Activated CD4-positive, alpha-beta T cell treated with anti-CD3 and anti-CD28 coated beads for 24 hours (primary cell): ENCODE data around the gene NUDT17.
"Not testable (repeated sequence)": the region's sequence is repeated elsewhere in the genome, so short reads cannot be mapped to it uniquely, and the experiment has no call there.

Experiments used
- DNase-seq, 2 donors: peaks; one replicate each; pipeline ENCODE4 v3.0.0-alpha.2; 2020; ENCODE audit warnings: low read depth in 2 of 2

Gene NUDT17, protein sequence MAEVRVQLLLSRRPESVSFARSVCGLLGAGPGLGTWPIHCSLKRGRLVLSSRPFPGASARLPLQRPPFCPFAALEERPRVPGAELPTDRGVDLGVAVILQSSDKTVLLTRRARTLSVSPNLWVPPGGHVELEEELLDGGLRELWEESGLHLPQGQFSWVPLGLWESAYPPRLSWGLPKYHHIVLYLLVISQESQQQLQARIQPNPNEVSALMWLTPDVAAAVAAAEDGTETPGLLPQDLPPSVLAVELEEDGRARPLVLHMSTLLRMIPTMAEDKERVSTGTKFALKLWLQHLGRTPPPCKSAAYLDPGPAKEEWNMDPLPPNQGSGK

DNA sequence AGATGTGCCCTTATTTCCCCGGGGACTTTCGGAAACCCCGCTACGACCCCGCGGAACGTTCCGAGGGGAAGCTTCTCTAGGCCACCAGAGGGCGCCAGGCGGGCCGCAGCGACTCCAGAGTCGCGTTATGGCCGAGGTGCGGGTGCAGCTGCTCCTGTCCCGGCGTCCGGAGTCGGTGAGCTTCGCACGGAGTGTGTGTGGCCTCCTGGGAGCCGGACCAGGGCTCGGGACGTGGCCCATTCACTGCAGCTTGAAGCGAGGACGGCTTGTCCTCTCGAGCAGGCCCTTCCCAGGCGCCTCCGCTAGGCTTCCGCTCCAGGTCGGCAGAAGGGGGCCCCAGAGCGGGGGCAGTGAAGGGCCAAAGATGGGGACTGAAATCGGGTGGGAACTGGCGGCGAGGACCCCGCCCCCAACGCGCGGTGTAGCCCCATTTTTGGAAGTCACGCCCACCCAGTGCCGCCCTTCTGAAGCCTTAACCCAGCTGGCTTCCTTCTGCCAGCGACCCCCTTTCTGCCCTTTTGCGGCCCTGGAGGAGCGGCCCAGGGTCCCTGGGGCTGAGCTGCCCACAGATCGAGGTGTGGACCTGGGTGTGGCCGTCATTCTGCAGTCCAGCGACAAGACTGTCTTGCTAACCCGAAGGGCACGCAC, at the start of gene NUDT17:
TSS of gene NUDT17 (plus strand) at position 117 of the 648 bp plus-strand sequence. CDS start at position 128, 11 bp downstream.
- peak; percentile 67 to 71 for DNase-seq

DNA sequence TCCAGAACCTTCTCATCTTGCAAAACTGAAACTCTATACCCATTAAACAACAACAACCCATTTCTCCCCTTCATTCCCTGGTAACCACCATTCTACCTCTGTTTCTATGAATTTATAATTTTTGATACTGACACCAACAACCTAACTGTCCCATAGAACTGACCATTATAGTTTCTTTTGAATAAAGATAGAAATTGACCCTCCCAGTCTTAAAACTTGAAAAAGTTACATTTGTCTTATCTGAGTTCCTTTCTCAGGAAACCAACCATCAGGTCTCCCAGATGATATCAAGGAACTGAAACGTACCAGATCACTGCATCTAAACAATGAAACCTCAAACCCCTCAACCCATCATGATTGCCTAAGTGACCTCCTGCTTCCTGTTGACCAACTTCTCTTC, 48.7 kb upstream of the NUDT17 start:
- DNase-seq = no peak

GRCh38 chr1:145799806-145800205, 45.6 kb upstream of the NUDT17 start:
- no peak for DNase-seq

- no peak for DNase-seq
These were observed 41.0 kb upstream of the NUDT17 start for GRCh38 chr1:145804235-145805045.

DNA sequence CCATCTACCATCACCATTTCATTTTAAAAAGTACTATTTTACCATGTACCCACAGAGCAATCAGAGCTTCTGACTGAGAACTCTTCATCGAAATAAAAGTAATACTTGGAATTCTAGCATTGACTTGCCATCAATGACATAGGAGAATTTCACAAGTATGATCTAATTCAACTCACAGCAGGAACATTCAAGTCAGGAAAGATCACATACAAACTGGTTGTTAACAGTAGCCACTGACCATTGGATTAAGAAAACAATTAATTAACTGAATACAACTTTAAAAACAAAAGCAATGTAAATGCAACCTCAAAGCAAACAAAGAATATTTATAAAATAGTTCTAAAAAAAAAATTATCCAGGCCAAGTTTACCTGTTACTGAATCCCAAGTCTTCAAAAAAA, 40.4 kb upstream of the NUDT17 start:
- DNase-seq = no peak

GRCh38 chr1:145806408-145806807, 39.0 kb upstream of the NUDT17 start:
- no peak for DNase-seq

DNA sequence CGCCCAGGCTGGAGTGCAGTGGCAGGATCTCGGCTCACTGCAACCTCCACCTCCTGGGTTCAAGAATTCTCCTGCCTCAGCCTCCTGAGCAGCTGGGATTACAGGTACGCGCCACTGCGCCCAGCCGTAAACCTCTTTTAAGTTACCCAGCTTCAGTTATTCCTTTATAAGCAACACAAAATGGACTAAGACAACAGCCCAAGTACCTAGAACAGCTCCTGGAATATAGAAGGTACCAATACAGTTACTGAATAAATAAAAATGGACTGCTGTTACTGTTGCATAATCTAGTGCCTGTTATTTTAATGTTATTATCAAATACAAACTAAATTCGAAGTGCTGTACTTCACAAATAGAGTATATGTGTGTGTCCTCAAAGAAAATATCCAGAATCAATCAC, 38.6 kb upstream of the NUDT17 start:
- DNase-seq = no peak

GRCh38 chr1:145812977-145813810, 32.2 kb upstream of the NUDT17 start:
- not testable (repeated sequence) for DNase-seq

GRCh38 chr1:145818095-145818494, 27.3 kb upstream of the NUDT17 start:
- DNase-seq = not testable (repeated sequence)

GRCh38 chr1:145822779-145823331, 22.6 kb upstream of the NUDT17 start:
- not testable (repeated sequence) for DNase-seq

DNA sequence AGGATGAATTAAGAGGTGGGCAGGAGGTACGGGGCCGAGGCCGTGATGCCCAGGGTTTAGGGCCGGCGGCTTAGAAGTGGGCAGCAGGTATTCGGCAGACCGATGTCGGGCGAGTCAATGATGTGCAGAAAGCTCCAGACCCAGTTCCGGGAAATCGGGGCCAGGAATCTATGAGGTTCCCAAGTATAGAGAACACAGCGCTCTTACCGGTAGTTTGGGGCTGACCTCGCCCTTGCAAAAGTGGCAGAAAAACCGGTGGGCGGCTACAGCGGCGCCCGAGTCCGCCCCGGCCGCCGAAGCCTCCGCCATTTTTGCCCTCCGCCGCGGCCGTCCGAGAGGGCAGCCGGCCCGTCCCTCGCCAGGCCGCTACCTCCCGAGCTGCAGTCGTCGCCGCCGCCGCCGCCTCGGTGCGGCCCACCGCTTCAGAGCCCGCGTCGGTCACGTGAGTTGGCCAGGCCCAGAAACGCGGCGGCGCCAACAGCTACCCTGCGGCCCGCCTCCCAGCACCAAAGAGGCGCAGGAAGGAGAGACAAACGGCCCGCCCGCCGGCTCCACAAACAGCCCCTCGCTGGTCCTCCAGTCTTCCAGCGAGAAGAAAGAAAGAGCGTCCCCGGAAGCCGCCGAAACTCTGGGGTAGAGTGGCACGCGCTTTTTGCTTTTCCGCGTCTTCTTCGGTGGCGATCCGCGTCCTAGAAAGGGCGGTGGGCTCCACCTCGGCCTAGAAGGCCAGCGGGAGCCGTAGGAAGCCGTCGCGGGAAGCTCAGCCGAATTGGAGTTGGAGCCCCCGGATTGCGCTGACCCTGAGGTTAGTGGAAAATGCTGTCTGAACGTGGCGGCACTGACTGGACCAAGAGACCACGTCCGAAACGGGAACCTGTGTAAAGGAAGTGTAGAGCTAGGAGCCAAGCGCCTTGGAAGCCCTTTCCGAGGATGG, 21.6 kb upstream of the NUDT17 start, which contains the start of the genes POLR3C and RNF115:
TSS of gene POLR3C (plus strand) at position 636 of the 934 bp plus-strand sequence. CDS start 1,577 bp downstream, outside the sequence.
TSS of gene RNF115 (minus strand) at position 531 of the 934 bp plus-strand sequence. CDS start at position 309, 222 bp downstream.
- DNase-seq = peak; percentile 70 to 73

DNA sequence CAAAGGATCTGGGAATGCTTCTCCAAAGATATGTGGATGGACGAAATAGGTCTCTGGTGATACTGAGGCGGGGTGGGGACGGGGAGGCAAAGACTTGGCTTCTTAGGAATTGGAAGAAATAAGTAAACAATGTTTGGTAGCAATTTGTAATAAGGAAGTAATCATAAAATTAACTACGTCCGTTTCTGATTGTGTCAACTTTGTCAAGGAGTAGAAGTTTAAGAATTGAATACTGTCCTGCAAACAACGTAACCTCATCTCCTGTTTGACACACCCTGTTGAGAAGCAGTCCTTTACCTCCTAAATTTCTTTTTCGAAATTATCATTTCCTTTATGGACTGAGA, 21.0 kb upstream of the NUDT17 start:
- no peak for DNase-seq

- no peak for DNase-seq
These were observed 19.4 kb upstream of the NUDT17 start for GRCh38 chr1:145826030-145826429.

- DNase-seq = no peak
These were observed 17.5 kb upstream of the NUDT17 start for GRCh38 chr1:145827966-145828365.

DNA sequence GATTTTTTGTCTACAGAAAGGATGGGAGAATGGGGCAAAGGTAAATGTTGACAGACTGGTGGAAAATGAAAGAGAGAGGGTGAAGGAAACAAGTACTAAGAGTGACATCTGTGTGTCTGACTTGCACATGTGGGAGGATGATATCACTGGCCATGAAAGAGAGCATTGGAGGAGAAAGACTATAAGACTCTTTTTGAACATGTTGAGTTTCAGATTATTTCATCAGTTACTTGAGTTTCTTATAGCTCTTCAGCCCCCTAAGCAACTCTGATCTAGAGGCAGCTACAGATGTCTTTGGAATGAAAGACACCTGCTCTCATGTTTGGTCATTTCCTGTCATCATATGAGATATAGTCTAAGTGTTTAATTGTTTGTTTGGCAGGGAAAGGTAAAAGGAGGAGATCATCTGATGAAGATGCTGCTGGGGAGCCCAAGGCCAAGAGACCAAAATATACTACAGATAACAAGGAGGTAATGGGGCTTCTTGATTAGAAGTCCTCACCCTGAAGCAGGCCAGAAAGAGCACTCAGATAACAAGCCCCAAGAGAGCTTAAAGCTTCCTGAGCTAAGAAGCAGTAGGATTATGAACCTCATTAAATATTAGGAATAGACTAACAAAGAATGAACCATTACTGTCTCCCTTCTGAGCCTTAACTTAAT, 16.9 kb upstream of the NUDT17 start:
- DNase-seq = no peak

GRCh38 chr1:145830810-145831209, 14.6 kb upstream of the NUDT17 start:
- DNase-seq = not testable (repeated sequence)

DNA sequence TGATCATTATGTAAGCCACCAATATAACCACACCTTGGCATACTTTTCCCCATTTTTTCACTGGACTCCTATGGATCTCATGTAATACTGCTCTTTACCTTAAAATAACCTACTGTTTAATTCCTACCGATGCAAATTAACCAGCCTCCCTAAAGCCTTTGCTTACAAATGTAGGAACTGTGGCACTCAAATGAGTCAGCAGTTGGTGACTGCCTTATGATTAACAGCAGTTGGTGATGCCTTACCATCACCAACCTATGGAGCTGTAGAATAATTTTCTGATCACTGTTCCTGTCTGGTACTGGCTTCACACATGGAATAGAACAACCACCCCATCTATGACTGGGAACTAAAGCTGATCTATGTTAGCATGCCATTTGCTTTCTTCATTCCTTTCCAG, 7.8 kb upstream of the NUDT17 start:
- no peak for DNase-seq

GRCh38 chr1:145843031-145843430, 2.4 kb upstream of the NUDT17 start:
- no peak for DNase-seq

- no peak for DNase-seq
These were observed 301 bp upstream of the NUDT17 start for GRCh38 chr1:145845144-145845513.
